GF-D8 (cell line): Measurements from ENCODE around the gene FASTKD2.
"Not testable (repeated sequence)": the region's sequence is repeated elsewhere in the genome, so short reads cannot be mapped to it uniquely, and the experiment has no call there.

Experiments used
- DNase-seq: peaks from one replicate; lab custom pipeline; 2025; lab: John Stamatoyannopoulos, UW

Gene FASTKD2

GRCh38 chr2:206792645-206793044 lies 27.2 kb downstream of the FASTKD2 start:
- no peak for DNase-seq

GRCh38 chr2:206797376-206797775 lies 32.0 kb downstream of the FASTKD2 start:
- no peak for DNase-seq

- DNase-seq, result peak; percentile 71
Observed at GRCh38 chr2:206798000-206798399, 32.6 kb downstream of the FASTKD2 start.

GRCh38 chr2:206799083-206799482 lies 33.7 kb downstream of the FASTKD2 start:
- peak; percentile 67 for DNase-seq

GRCh38 chr2:206800506-206801417 lies 35.4 kb downstream of the FASTKD2 start:
- DNase-seq, result peak; percentile 38

GRCh38 chr2:206801418-206802189 lies 36.2 kb downstream of the FASTKD2 start:
- no peak for DNase-seq

- DNase-seq, result no peak
Observed at GRCh38 chr2:206802654-206803514, 37.5 kb downstream of the FASTKD2 start.

DNA sequence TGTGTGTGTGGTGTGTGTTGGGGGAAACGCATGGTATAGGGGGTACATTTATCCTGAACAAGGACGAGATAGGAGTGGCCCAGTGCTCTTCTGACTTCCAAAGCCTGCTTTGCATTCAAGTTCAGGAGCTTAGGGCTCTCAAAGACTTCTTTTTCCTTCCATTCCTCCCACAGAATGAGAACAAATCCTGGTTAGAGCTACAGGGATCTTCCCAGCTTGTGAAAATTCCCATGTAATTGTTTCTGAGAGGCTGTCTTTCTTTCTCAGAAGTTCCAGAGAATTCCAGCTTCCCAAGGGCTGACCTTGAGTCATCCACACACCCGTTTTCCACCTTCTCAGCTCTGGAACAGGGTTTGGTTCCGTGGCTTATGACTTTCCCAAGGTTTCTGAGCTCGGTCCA lies 38.9 kb downstream of the FASTKD2 start:
- no peak for DNase-seq

DNA sequence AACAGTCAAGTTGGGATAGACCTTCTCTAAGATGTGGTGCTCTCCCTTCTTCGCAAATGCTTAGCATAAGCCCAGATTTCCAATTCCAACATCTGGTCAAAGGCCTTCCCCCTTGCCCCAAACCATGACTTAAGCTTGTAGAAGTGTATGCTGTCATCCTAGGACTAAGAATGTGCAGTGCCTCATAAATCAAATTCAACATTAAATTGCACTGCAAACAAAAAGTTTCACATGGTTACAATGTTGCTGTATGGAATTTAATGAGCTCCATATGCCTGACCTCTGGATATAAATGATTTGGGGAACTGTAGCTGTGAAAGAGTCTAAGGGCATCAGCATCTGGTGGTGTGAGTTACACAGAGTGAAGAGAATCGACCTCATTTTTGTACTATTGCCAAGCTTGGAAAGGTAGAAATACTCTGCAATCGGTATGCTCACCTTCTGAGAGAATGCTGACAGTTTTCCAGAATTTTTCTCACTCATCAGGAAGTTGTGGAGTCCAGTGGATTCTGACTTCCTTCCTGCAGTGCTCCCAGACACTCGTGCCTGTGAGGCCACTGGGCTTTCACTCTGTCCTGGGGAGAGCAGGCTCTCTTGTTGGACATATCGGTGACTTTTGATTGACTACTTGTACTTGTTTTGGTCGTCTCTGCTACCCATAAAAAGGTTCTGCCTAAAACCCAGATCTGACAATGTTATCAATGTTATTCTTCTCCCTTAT lies 40.6 kb downstream of the FASTKD2 start:
- DNase-seq, result no peak

DNA sequence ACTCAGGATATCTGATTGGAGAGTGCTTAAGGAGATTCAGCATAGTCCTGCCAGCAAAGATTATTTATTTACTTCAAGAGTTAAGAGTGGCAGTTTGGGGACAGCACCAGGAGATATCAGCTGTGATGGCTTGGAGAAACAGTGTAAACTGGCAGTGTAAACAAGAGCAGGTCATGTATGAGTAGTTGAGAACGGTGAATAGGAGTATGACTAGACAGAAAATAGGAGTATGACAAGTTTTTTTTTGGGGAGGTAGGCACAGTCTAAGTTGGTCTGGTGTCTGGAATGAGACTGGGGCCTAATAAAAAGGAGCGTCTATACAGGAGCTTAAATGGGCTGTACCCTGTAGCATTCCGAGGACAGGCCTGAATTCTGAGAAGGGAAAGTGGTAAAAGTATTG lies 42.2 kb downstream of the FASTKD2 start:
- not testable (repeated sequence) for DNase-seq

GRCh38 chr2:206812471-206812870 lies 47.1 kb downstream of the FASTKD2 start:
- not testable (repeated sequence) for DNase-seq

GRCh38 chr2:206814498-206814897 lies 49.1 kb downstream of the FASTKD2 start:
- no peak for DNase-seq

DNA sequence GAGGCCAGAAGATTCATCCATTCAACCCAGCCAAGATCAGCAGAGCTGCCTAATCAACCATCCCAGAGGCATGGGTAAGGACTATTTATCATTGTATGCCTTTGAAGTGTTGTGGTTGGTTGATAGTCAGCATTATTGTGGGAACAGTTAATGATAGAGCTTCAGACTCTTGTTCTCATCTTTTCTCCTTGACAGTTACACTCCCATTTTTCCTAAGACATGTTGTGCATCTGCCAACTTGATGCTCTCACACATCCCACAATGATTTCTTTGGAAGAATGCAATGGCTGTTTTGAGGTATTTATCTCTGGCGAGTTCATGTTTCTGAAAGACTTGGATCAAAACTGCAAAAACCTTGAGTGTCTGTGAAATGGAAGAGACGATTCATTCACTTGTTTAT lies 55.4 kb downstream of the FASTKD2 start:
- no peak for DNase-seq

GRCh38 chr2:206823178-206823577 lies 57.8 kb downstream of the FASTKD2 start:
- no peak for DNase-seq

DNA sequence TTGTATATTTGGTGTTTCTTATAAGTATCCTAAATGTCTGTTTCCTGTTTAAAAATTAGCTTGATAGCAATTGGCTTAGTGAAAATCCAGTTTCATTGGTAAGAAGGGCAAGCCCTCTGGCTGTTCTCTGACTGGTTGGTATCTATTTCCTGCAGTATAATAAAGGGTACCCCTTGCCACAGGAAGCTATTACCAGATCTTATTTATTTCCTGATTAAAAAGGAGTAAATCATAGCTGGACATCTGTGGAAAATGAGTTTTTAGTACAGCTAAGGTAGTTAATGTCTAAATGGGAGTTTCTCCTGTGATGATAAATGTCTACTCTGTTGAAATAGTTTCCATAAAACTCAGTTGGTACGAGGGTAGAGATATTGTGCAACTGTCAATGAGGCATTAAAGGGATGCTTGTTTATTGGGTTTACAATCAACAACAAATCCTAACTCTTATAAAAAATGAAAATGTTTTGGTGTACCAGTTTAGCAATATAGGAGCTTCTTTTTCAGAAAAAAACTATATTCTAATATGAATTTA lies 58.7 kb downstream of the FASTKD2 start:
- no peak for DNase-seq

DNA sequence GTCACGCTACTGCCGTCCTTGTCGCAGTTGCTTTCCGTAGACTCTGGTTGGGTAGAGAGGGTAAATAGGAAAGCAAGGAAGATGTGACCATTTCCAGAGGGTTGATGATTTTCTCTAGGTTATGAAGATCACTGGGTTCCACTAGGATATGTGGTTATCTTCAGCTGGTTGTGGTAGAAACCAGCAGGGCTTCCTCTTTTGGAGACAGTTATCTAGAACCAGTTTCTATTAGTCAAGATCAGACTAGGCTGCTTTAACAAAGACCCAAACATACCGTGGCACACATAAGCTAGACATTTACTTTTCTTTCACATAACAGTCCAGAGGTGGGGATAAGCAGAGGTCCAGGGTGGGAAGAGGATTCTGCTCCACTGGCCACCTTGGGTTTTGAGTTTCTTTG lies 59.6 kb downstream of the FASTKD2 start:
- no peak for DNase-seq

DNA sequence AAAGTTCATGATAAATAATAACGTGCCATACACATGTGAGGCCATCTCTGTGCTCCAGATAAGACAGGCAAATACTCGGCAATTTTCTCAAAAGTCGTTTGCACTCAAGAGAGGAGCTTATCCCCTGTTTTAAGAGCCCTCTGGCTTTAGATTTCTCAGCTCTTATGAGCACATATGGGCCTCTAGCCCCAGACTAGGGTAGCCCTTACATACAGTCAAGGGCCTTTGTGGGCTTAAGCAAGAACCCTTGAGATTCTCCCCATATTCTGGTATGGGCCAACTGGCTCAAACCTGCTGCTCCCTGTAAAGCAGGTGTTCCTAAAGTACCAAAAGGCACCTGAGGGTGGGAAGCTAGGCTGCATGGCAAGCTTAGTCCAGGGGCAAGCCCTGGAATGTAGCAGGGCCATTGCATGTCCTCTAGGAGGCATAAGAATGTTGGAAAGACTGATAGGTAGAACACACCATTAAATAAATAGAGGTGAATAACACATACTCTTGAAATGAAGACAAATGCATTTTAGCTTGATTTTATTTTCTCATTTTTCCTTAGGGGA lies 66.1 kb downstream of the FASTKD2 start:
- DNase-seq, result no peak

DNA sequence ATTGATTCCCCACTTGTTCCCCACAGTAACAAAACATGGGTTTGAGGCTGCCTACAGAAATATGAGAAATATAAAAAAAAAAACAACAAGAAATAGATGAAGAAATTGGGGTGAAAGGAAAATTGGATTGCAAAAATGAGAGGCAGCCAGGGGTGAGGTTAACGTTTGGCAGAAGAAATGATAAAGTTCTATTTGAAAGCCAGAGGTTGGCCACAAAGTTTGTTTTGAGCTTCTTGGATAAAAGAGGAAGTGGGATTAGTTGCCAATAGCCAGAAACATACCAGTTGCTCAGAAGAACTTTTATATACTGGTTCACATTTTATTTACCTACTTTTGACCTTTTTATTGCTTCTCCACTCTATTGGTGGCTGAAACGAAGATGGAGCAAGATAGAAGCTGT lies 67.5 kb downstream of the FASTKD2 start:
- DNase-seq, result peak; percentile 10

GRCh38 chr2:206833291-206833690 lies 67.9 kb downstream of the FASTKD2 start:
- no peak for DNase-seq

DNA sequence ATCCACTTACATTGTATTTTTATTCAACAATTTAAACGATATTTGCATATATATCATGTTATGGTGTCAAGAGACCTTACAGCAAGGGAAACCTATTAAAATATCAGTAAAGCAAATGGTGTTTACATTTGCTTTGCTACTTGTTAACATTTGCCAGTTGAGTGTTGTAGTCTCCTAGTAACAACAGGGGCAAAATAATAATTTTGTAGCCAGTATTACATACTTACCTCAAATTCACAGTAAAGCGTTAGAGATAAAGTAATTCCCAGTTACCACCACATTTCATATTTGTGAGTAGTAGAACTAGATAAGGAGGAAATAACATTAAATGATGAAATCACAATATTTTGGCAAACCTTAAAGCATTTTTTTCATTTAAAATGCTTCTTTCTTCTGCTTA lies 71.3 kb downstream of the FASTKD2 start:
- no peak for DNase-seq

GRCh38 chr2:206837775-206838174 lies 72.4 kb downstream of the FASTKD2 start:
- no peak for DNase-seq
